Liver (tissue), 9 donors: ENCODE data around the gene RAVER2. TPM values are rescaled to one million over a fixed set of nuclear protein-coding genes. Genes with fewer than 3 reads are reported as not detected.

Source experiments
- DNase-seq: peaks from one replicate; pipeline ENCODE4 v3.0.0-alpha.2; 2017; ENCODE audit warnings: low spot score
- H3K27ac ChIP-seq, 2 donors: one replicate each; pipeline ENCODE4 v1.7.0; 2013; ENCODE audit warnings: inconsistent platforms in 2 of 2, low read length in 2 of 2, control low read depth in 1 of 2, low read depth in 1 of 2, mild to moderate bottlenecking in 1 of 2
- H3K27me3 ChIP-seq, 4 donors: one replicate each; pipeline versions ENCODE4 v1.6.1 to v1.7.0; 2013; ENCODE audit warnings: low read length in 3 of 4, inconsistent platforms in 1 of 4, mild to moderate bottlenecking in 1 of 4, moderate library complexity in 1 of 4; ENCODE audit not compliant: control insufficient read depth in 4 of 4, insufficient read depth in 4 of 4
- H3K36me3 ChIP-seq, 4 donors: one replicate each; pipeline versions ENCODE4 v1.6.1 to v1.7.0; 2013; ENCODE audit warnings: low read length in 3 of 4, mild to moderate bottlenecking in 3 of 4, low read depth in 1 of 4, moderate library complexity in 1 of 4; ENCODE audit not compliant: control insufficient read depth in 4 of 4, insufficient read depth in 3 of 4
- H3K4me1 ChIP-seq, 4 donors: one replicate each; pipeline versions ENCODE4 v1.6.1 to v1.7.0; 2013; ENCODE audit warnings: low read length in 3 of 4, mild to moderate bottlenecking in 3 of 4, moderate library complexity in 1 of 4; ENCODE audit not compliant: control insufficient read depth in 4 of 4, insufficient read depth in 4 of 4
- H3K4me3 ChIP-seq, 3 donors: one replicate each; pipeline versions ENCODE4 v1.6.1 to v1.7.0; 2013; ENCODE audit warnings: low read length in 3 of 3, control low read depth in 1 of 3, low read depth in 1 of 3, mild to moderate bottlenecking in 1 of 3
- H3K9ac ChIP-seq, 2 donors: one replicate each; pipeline ENCODE4 v1.7.0; 2013; ENCODE audit warnings: low read length in 2 of 2, mild to moderate bottlenecking in 2 of 2, moderate library complexity in 2 of 2, control low read depth in 1 of 2, low read depth in 1 of 2
- H3K9me3 ChIP-seq, 4 donors: one replicate each; pipeline versions ENCODE4 v1.6.1 to v1.7.0; 2013; ENCODE audit warnings: low read length in 3 of 4; ENCODE audit not compliant: control insufficient read depth in 4 of 4
- EGR1 ChIP-seq, 2 donors: IDR thresholded peaks; 2 replicates each; pipeline ENCODE4 v1.6.1; 2016 to 2018; ENCODE audit warnings: antibody characterized with exemption in 2 of 2, low read depth in 2 of 2
- FOXA1 ChIP-seq: IDR thresholded peaks from 2 replicates; pipeline ENCODE4 v1.6.1; 2016; ENCODE audit warnings: antibody characterized with exemption
- FOXA2 ChIP-seq: IDR thresholded peaks from 2 replicates; pipeline ENCODE4 v1.6.1; 2016; ENCODE audit warnings: antibody characterized with exemption
- GABPA ChIP-seq, 2 donors: IDR thresholded peaks in 1 of 2; conservative IDR thresholded peaks in 1 of 2; 2 replicates each; pipeline ENCODE4 v1.6.1; 2016; ENCODE audit warnings: antibody characterized with exemption in 2 of 2, mild to moderate bottlenecking in 1 of 2, moderate library complexity in 1 of 2
- HNF4A ChIP-seq, 2 donors: conservative IDR thresholded peaks; 2 replicates each; pipeline ENCODE4 v1.6.1; 2016; ENCODE audit warnings: antibody characterized with exemption in 2 of 2, mild to moderate bottlenecking in 2 of 2
- HNF4G ChIP-seq: IDR thresholded peaks from 2 replicates; pipeline ENCODE4 v1.6.1; 2016; ENCODE audit warnings: antibody characterized with exemption
- JUND ChIP-seq, 2 donors: IDR thresholded peaks; 2 replicates each; pipeline ENCODE4 v1.6.1; 2016; ENCODE audit warnings: antibody characterized with exemption in 2 of 2
- NR2F2 ChIP-seq: IDR thresholded peaks from 2 replicates; pipeline ENCODE4 v1.6.1; 2016; ENCODE audit warnings: antibody characterized with exemption
- RAD21 ChIP-seq, 2 donors: IDR thresholded peaks; 2 replicates each; pipeline ENCODE4 v1.6.1; 2016; ENCODE audit warnings: antibody characterized with exemption in 2 of 2, mild to moderate bottlenecking in 2 of 2
- RXRA ChIP-seq, 2 donors: IDR thresholded peaks; 2 replicates each; pipeline ENCODE4 v1.6.1; 2017 to 2018; ENCODE audit warnings: antibody characterized with exemption in 2 of 2, mild to moderate bottlenecking in 1 of 2
- SP1 ChIP-seq: IDR thresholded peaks from 2 replicates; pipeline ENCODE4 v1.6.1; 2018; ENCODE audit warnings: antibody characterized with exemption, mild to moderate bottlenecking
- TAF1 ChIP-seq: conservative IDR thresholded peaks from 2 replicates; pipeline ENCODE4 v1.6.1; 2016; ENCODE audit warnings: antibody characterized with exemption, mild to moderate bottlenecking
- YY1 ChIP-seq: IDR thresholded peaks from 2 replicates; pipeline ENCODE4 v1.6.1; 2016; ENCODE audit warnings: antibody characterized with exemption, mild to moderate bottlenecking
- WGBS: extraction: QIAGEN DNeasy Blood & Tissue Kit; methylation state at CpG from one replicate; pipeline ENCODE4 v1.1.7; 2013; 5-methylcytosine and 5-hydroxymethylcytosine counted together
- polyA plus RNA-seq, 2 donors: library from polyadenylated mRNA; stranded (reverse) in 1 of 2; unstranded in 1 of 2; fragments of 200-250 nt in 1 of 2; fragments of >200 nt in 1 of 2; fragmentation: Nextera tagmentation in 1 of 2; extraction: Ambion mirVana in 1 of 2; gene quantifications; one replicate each; pipeline versions ENCODE4 v1.2.1 to v1.2.3, GENCODE V29; 2013 to 2015
- total RNA-seq, 2 donors: library from RNA; depleted of rRNA; stranded (reverse); fragments of >200 nt; gene quantifications; one replicate each; pipeline ENCODE4 v1.2.3, GENCODE V29; 2014
- TF ChIP-seq, protein P1 (sequence below): IDR thresholded peaks from 2 replicates; pipeline ENCODE4 v1.6.1; 2016; ENCODE audit warnings: antibody characterized with exemption
- TF ChIP-seq, protein P2 (sequence below): fragments of 150-350 bp; IDR thresholded peaks from 2 replicates; pipeline ENCODE4 v1.5.1; 2017; ENCODE audit warnings: improper control_type of control experiment, low read depth, low read length; ENCODE audit not compliant: missing input control
- TF ChIP-seq, protein P3 (sequence below): IDR thresholded peaks from 2 replicates; pipeline ENCODE4 v1.6.1; 2016; ENCODE audit warnings: antibody characterized with exemption
- TF ChIP-seq, protein P4 (sequence below): IDR thresholded peaks from 2 replicates; pipeline ENCODE4 v1.6.1; 2016; ENCODE audit warnings: antibody characterized with exemption
- TF ChIP-seq, protein P5 (sequence below): IDR thresholded peaks from 2 replicates; pipeline ENCODE4 v1.6.1; 2016; ENCODE audit warnings: antibody characterized with exemption, mild to moderate bottlenecking
- donor health status: healthy.
- donor health status: healthy.
- donor health status: healthy.
- donor health status: healthy.
- donor health status: healthy.

RAVER2 gene
- total and polyA plus RNA-seq, 4 donors = 0.40 to 6.7 (median 0.96) TPM

DNA sequence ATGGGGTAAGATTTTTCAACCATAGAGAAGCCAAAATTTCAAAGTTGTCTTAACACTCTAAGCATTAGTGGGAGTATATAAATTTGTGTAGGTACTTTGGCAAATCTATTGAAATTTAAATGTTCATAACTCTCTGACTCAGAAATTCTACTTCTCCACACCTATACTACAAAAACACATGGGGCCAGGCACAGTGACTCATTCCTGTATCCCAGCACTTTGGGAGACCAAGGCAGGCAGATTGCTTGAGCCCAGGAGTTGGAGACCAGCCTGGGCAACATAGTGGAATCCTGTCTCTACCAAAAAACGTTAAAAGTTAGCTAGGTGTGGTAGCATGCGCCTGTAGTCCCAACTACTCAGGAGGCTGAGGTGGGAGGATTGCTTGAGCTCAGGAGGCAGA is 41.3 kb upstream of the RAVER2 start:
- 73% methylated on average over 2 of the region's 2 CpGs for whole genome bisulfite sequencing

DNA sequence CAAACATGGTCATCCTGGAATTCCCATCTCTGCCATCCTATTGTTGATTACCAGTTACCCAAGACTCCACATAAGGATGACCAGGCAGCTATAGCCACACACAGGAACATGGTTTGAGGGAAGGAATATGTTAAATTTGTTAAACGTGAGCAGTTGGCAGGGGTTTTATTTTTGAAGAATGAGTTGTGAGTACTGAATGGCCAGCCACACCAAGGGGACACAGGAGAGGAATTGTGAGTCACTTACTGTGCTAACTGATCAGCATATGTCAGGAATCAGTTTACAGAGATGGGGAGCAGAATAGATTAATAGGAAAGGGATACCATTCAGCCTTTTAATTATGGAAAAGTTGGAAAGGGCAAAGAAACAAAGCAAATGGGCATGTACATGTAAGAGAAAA is 39.3 kb upstream of the RAVER2 start:
- Histone ChIP-seq H3K9me3 (no peaks in the 10 kb centered on the region), H3K27me3 (no peaks in the 10 kb centered on the region), H3K9ac (no peak overlapping the region), H3K4me3 (no peak overlapping the region), H3K36me3 (no peaks in the 10 kb centered on the region), H3K27ac (no peak overlapping the region), H3K4me1 (no peaks in the 10 kb centered on the region)
- no peak for DNase-seq
- 62% methylated on average over 1 of the region's 1 CpG for WGBS
- TF ChIP-seq NR2F2 = no peak
- TF ChIP-seq, protein P1, sequence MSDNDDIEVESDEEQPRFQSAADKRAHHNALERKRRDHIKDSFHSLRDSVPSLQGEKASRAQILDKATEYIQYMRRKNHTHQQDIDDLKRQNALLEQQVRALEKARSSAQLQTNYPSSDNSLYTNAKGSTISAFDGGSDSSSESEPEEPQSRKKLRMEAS = no peak
- TF ChIP-seq, protein P2, sequence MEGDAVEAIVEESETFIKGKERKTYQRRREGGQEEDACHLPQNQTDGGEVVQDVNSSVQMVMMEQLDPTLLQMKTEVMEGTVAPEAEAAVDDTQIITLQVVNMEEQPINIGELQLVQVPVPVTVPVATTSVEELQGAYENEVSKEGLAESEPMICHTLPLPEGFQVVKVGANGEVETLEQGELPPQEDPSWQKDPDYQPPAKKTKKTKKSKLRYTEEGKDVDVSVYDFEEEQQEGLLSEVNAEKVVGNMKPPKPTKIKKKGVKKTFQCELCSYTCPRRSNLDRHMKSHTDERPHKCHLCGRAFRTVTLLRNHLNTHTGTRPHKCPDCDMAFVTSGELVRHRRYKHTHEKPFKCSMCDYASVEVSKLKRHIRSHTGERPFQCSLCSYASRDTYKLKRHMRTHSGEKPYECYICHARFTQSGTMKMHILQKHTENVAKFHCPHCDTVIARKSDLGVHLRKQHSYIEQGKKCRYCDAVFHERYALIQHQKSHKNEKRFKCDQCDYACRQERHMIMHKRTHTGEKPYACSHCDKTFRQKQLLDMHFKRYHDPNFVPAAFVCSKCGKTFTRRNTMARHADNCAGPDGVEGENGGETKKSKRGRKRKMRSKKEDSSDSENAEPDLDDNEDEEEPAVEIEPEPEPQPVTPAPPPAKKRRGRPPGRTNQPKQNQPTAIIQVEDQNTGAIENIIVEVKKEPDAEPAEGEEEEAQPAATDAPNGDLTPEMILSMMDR = no peak
- no peak for TF ChIP-seq FOXA1
- TF ChIP-seq EGR1 (IDR thresholded peaks at IDR 0.05; ENCODE audit: low read depth in 2 of 2) = no peak
- TF ChIP-seq, protein P3, sequence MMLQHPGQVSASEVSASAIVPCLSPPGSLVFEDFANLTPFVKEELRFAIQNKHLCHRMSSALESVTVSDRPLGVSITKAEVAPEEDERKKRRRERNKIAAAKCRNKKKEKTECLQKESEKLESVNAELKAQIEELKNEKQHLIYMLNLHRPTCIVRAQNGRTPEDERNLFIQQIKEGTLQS = no peak
- no peak for TF ChIP-seq JUND (IDR thresholded peaks at IDR 0.05)
- TF ChIP-seq TAF1 = no peak
- TF ChIP-seq RAD21 (IDR thresholded peaks at IDR 0.05) = no peak
- TF ChIP-seq FOXA2 = no peak
- TF ChIP-seq HNF4G = no peak

More for the DNA sequence above, 41.3 kb upstream of the RAVER2 start:
- Histone ChIP-seq H3K4me3 (no peak overlapping the region), H3K4me1 (no peaks in the 10 kb centered on the region), H3K9ac (no peak overlapping the region), H3K27me3 (no peaks in the 10 kb centered on the region), H3K27ac (no peak overlapping the region), H3K36me3 (no peaks in the 10 kb centered on the region), H3K9me3 (no peaks in the 10 kb centered on the region)
- TF ChIP-seq NR2F2 = no peak
- TF ChIP-seq, protein P2 = no peak
- TF ChIP-seq EGR1 (IDR thresholded peaks at IDR 0.05; ENCODE audit: low read depth in 2 of 2) = no peak
- TF ChIP-seq JUND (IDR thresholded peaks at IDR 0.05) = no peak
- TF ChIP-seq, protein P4, sequence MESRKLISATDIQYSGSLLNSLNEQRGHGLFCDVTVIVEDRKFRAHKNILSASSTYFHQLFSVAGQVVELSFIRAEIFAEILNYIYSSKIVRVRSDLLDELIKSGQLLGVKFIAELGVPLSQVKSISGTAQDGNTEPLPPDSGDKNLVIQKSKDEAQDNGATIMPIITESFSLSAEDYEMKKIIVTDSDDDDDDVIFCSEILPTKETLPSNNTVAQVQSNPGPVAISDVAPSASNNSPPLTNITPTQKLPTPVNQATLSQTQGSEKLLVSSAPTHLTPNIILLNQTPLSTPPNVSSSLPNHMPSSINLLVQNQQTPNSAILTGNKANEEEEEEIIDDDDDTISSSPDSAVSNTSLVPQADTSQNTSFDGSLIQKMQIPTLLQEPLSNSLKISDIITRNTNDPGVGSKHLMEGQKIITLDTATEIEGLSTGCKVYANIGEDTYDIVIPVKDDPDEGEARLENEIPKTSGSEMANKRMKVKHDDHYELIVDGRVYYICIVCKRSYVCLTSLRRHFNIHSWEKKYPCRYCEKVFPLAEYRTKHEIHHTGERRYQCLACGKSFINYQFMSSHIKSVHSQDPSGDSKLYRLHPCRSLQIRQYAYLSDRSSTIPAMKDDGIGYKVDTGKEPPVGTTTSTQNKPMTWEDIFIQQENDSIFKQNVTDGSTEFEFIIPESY = no peak
- no peak for TF ChIP-seq FOXA1
- TF ChIP-seq YY1 = no peak
- TF ChIP-seq, protein P5, sequence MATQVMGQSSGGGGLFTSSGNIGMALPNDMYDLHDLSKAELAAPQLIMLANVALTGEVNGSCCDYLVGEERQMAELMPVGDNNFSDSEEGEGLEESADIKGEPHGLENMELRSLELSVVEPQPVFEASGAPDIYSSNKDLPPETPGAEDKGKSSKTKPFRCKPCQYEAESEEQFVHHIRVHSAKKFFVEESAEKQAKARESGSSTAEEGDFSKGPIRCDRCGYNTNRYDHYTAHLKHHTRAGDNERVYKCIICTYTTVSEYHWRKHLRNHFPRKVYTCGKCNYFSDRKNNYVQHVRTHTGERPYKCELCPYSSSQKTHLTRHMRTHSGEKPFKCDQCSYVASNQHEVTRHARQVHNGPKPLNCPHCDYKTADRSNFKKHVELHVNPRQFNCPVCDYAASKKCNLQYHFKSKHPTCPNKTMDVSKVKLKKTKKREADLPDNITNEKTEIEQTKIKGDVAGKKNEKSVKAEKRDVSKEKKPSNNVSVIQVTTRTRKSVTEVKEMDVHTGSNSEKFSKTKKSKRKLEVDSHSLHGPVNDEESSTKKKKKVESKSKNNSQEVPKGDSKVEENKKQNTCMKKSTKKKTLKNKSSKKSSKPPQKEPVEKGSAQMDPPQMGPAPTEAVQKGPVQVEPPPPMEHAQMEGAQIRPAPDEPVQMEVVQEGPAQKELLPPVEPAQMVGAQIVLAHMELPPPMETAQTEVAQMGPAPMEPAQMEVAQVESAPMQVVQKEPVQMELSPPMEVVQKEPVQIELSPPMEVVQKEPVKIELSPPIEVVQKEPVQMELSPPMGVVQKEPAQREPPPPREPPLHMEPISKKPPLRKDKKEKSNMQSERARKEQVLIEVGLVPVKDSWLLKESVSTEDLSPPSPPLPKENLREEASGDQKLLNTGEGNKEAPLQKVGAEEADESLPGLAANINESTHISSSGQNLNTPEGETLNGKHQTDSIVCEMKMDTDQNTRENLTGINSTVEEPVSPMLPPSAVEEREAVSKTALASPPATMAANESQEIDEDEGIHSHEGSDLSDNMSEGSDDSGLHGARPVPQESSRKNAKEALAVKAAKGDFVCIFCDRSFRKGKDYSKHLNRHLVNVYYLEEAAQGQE = no peak
- no peak for TF ChIP-seq HNF4G
- no peak for TF ChIP-seq RXRA (IDR thresholded peaks at IDR 0.05)
- no peak for TF ChIP-seq RAD21 (IDR thresholded peaks at IDR 0.05)
- no peak for TF ChIP-seq FOXA2
- no peak for TF ChIP-seq HNF4A (conservative IDR thresholded peaks at IDR 0.05)
- TF ChIP-seq SP1 = no peak
- TF ChIP-seq, protein P3 = no peak
- TF ChIP-seq, protein P1 = no peak
- TF ChIP-seq GABPA (IDR thresholded peaks at IDR 0.05 in 1 of 2, conservative IDR thresholded peaks at IDR 0.05 in 1 of 2) = no peak
- TF ChIP-seq TAF1 = no peak
- no peak for DNase-seq
